ENCODE results near the gene LHFPL6. TPM values are rescaled to one million over a fixed set of nuclear protein-coding genes. Genes with fewer than 3 reads are reported as not detected.

The LHFPL6 gene
- total RNA-seq, 2 experiments from 2014 or later, result 1.5 to 1.6 TPM

DNA sequence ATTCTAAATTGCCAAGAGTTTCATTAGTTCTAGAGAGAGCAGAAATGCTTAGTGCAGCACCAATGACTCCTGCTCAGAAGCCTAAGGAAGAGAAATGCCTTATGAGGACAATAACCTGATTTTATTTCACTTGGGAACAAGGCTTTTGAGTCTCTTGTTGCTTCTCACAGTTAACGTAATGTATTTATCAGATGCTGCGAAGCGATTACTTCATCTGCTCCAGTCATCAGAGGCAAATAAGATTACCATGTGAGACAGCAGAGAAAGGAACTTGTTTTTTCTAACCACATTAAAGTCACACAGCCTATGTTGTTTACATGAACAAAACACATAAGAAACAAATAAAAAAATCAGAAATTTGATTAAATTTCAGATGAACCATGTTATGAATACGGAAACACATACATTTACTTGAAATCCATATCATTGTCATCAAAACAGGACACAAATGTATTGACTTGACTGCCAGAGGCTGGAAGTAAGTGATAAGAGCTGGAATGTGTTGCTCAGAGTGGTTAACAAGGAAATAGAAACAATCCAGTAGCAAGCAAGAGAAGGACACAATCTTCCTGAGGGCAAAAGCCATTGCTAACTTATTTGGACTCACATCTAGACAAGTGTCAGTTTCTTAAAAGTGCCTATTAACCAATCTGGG, 147.3 kb downstream of the LHFPL6 start:
- peaks cover 8% of the 10 kb centered on the region for H3K27me3 Mint-ChIP-seq
- H3K36me3 Mint-ChIP-seq, result no peaks in the 10 kb centered on the region
- H3K4me3 Mint-ChIP-seq, result no peak overlapping the region
- peaks cover 5% of the 10 kb centered on the region for H3K9me3 Mint-ChIP-seq
- no peak for DNase-seq
- H3K4me1 Mint-ChIP-seq, result peaks cover 6% of the 10 kb centered on the region
- H3K27ac Mint-ChIP-seq, result no peak overlapping the region

DNA sequence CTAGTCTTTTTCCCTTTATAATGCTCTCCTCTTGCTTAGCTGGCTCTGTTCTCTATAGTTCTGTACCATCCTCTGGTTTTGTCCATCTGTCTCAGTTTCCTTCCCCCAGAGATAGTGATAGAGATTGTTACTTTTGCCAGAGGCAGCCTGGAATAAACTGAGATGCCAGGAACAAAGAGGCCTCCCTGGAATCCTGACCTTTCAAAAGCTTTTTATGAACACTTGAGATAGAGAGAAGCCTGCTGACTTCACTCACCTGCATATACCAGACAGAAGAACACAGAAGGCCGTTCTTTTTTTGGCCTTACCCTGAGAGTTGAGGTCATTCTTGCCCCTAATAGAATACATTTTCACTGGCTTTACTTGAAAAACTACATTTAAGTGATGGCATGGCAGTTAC, 150.2 kb downstream of the LHFPL6 start:
- Mint-ChIP-seq H3K36me3 (no peaks in the 10 kb centered on the region), H3K9me3 (peaks cover 5% of the 10 kb centered on the region), H3K4me1 (peaks cover 8% of the 10 kb centered on the region), H3K4me3 (no peak overlapping the region), H3K27ac (no peak overlapping the region), H3K27me3 (peaks cover 8% of the 10 kb centered on the region)
- no peak for DNase-seq

DNA sequence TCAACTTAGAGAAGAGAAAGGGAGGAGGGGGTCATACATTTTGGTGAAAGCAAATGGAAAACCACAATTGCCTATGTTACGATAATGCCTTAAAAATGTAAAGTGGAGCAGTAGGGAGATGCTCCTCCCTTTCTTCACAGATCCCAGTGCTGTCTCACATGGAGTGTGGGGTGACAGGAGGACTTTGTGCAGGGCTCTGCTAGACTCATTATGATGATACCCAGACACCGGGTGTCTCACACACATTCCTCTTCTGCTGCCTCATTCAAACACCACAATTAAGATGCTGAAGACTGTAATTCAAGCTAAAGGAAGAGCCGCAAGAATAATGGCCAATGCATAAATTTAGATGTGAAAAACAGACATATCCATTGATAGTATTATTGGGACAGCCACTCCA, 150.6 kb downstream of the LHFPL6 start:
- DNase-seq, result no peak
- Mint-ChIP-seq H3K27ac (no peak overlapping the region), H3K9me3 (peaks cover 5% of the 10 kb centered on the region), H3K4me3 (no peak overlapping the region), H3K36me3 (no peaks in the 10 kb centered on the region), H3K27me3 (peaks cover 8% of the 10 kb centered on the region), H3K4me1 (peaks cover 8% of the 10 kb centered on the region)

DNA sequence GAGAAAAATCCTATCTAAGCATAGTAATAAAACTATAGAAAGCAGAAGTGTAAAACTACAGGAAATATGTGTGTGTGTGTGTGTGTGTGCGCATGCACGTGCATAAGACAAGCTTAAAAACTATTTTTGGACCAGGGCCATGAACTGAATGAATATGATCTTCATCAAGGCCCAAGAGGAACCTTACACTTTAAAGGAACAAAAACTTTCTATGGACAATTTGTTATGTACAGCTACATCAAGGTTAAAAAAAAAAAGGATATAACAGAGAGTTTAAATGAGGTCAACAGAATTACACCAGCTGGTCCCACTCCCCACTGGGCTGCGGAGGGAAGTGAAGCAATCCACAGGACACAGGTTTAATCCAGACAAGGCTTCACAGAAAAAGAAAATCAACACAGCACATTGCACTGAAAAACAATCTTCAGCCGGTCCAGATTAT, 151.1 kb downstream of the LHFPL6 start:
- Mint-ChIP-seq H3K27ac (no peak overlapping the region), H3K9me3 (peaks cover 2% of the 10 kb centered on the region), H3K4me3 (no peak overlapping the region), H3K27me3 (peaks cover 3% of the 10 kb centered on the region), H3K36me3 (no peaks in the 10 kb centered on the region), H3K4me1 (peaks cover 8% of the 10 kb centered on the region)
- DNase-seq, result no peak

DNA sequence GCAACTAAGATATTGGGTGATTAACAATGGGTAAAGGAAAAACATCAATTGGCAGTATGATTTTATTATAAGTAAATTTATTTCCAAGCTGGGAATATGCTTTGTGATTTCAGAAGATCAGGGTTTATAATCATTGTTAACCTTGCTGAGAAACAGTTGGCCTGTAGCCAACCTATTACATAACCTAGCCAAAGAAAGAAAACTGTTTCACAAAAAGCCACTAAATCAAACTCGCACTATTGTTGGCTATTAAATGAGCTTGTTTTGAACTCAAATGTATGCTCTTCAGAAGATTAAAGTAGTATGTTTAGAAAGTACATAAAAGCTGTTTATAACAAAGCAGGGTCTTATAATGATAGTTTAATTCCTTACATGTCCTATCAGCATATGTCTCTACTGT, 151.7 kb downstream of the LHFPL6 start:
- no peak for DNase-seq
- H3K27me3 Mint-ChIP-seq, result peaks cover 3% of the 10 kb centered on the region
- no peak overlapping the region for H3K27ac Mint-ChIP-seq
- H3K4me1 Mint-ChIP-seq, result peaks cover 8% of the 10 kb centered on the region
- H3K9me3 Mint-ChIP-seq, result no peaks in the 10 kb centered on the region
- H3K4me3 Mint-ChIP-seq, result no peak overlapping the region
- no peaks in the 10 kb centered on the region for H3K36me3 Mint-ChIP-seq

DNA sequence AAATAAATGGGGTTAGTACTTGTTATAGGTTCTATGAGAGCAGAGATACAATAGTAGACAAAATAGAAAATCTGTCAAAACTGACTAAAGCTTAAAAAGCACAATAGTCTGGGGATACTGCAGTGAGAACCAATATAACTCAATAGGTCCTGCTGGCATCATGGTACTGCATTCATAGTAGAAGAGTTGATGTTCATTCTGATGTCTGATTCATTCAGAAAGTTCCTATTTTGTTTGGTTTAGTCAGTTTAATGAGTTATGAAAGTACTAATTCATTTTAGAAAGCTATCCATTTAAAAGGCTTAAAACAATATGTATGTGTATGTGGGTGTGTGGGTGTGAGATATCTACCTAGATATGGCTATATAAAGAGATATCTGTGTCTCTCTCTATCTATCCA, 152.8 kb downstream of the LHFPL6 start:
- H3K27me3 Mint-ChIP-seq, result peaks cover 3% of the 10 kb centered on the region
- no peaks in the 10 kb centered on the region for H3K36me3 Mint-ChIP-seq
- H3K27ac Mint-ChIP-seq, result no peak overlapping the region
- no peak overlapping the region for H3K4me3 Mint-ChIP-seq
- no peaks in the 10 kb centered on the region for H3K9me3 Mint-ChIP-seq
- peaks cover 8% of the 10 kb centered on the region for H3K4me1 Mint-ChIP-seq
- DNase-seq, result no peak

DNA sequence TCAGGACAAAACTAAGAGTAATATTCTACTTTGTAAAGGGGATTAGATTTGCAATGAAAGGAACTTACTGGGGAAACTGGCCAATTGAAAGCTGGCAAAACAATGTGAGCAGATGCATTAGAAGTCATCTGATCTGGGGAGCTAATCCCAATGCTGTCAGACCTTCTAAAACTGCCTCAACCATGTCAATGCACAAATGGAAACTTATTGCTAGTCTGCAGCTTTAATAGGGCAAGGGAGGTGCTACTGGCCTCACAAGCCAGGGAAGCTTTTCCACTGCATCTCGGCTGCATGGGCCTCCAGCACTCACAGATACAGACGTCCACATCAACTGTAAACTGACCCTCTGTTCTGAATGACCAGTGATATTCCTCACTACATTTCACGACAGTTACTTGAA, 154.2 kb downstream of the LHFPL6 start:
- H3K4me3 Mint-ChIP-seq, result no peak overlapping the region
- peaks cover 8% of the 10 kb centered on the region for H3K4me1 Mint-ChIP-seq
- no peak overlapping the region for H3K27ac Mint-ChIP-seq
- peaks cover 3% of the 10 kb centered on the region for H3K27me3 Mint-ChIP-seq
- no peaks in the 10 kb centered on the region for H3K36me3 Mint-ChIP-seq
- H3K9me3 Mint-ChIP-seq, result no peaks in the 10 kb centered on the region
- DNase-seq, result no peak

DNA sequence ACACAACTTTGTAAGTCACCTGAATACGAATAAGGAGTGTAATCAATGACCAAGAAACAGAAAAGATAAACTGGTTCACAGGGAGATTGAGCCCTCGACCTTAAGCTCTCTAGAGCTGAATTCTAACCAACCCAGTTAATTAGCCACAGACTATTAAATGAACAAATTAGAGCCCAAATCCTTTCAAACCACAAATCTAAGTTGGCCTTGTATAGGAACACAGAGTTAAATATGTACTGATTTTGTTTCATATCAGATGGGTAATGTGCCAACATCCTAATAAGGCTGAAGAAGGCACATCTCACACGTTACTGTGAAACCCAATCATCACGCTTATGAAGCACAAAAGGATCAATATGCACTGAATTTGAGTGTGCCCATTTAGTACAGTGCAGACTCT, 156.1 kb downstream of the LHFPL6 start:
- H3K27ac Mint-ChIP-seq, result no peak overlapping the region
- no peak overlapping the region for H3K4me3 Mint-ChIP-seq
- DNase-seq, result no peak
- peaks cover 6% of the 10 kb centered on the region for H3K27me3 Mint-ChIP-seq
- H3K36me3 Mint-ChIP-seq, result no peaks in the 10 kb centered on the region
- H3K9me3 Mint-ChIP-seq, result no peaks in the 10 kb centered on the region
- H3K4me1 Mint-ChIP-seq, result peaks cover 4% of the 10 kb centered on the region

DNA sequence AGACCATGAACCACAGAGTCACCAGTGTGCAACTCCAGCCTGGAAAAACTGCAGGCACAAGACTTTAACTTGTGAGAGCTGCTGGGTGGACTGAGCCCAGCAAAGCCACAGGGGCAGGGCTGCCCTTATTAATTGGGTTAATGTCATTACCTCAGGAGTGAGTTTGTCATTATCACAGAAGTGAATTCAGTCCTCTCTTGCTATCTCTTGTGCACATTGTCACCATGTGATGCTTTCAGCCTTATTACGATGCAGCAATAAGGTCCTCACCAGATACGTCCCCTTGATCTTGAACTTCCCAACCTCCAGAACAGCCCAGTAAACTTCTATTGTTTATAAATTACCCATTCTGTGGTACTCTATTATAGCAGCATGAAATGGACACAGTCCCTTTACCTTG, 158.1 kb downstream of the LHFPL6 start:
- H3K9me3 Mint-ChIP-seq, result no peaks in the 10 kb centered on the region
- no peak overlapping the region for H3K4me3 Mint-ChIP-seq
- H3K27me3 Mint-ChIP-seq, result peaks cover 6% of the 10 kb centered on the region
- no peak overlapping the region for H3K27ac Mint-ChIP-seq
- no peaks in the 10 kb centered on the region for H3K4me1 Mint-ChIP-seq
- no peak for DNase-seq
- no peaks in the 10 kb centered on the region for H3K36me3 Mint-ChIP-seq

DNA sequence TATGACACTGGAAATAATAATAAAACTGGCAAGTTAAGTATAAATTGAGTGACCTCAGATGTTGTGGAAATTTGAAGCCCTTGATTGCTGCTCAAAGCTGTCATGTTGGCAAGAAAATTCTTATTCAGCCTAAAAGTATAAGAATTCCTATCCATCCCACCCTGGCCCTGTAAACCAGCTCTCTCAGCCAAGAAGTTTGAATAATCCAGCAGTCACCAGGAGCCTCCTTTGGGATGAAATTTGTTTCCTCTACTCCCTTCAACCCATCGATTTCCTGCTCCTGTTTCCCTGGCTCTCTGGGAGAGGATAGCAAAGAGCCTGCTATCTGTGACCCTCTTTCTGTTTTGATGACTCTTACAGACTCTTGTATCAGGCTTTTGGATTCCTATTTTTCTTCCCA, 169.3 kb downstream of the LHFPL6 start:
- Mint-ChIP-seq H3K27me3 (peaks cover 36% of the 10 kb centered on the region), H3K36me3 (no peaks in the 10 kb centered on the region), H3K27ac (no peak overlapping the region), H3K4me1 (no peaks in the 10 kb centered on the region), H3K9me3 (no peaks in the 10 kb centered on the region), H3K4me3 (no peak overlapping the region)
- no peak for DNase-seq

DNA sequence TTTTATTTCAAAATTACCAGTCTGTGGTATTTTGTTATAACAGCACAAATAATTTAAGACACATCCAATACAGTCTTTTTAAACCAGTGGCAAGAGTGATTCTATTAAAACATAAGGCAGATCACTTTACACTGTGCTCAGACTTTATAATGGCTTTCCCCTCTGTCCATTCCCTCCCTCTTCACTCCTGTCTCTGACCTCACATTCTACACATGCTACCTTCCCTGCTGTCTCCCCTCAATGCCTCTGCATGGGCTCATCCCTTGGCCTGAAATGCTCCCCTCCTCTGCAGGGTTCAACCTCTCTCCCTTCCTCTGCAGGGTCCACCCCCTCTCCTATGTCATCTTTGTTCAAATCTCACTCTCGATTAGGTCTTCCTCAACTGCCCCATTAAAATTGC, 170.8 kb downstream of the LHFPL6 start:
- Mint-ChIP-seq H3K27me3 (peaks cover 39% of the 10 kb centered on the region), H3K9me3 (no peaks in the 10 kb centered on the region), H3K27ac (no peak overlapping the region), H3K4me1 (no peaks in the 10 kb centered on the region), H3K36me3 (no peaks in the 10 kb centered on the region), H3K4me3 (no peak overlapping the region)
- DNase-seq, result no peak

DNA sequence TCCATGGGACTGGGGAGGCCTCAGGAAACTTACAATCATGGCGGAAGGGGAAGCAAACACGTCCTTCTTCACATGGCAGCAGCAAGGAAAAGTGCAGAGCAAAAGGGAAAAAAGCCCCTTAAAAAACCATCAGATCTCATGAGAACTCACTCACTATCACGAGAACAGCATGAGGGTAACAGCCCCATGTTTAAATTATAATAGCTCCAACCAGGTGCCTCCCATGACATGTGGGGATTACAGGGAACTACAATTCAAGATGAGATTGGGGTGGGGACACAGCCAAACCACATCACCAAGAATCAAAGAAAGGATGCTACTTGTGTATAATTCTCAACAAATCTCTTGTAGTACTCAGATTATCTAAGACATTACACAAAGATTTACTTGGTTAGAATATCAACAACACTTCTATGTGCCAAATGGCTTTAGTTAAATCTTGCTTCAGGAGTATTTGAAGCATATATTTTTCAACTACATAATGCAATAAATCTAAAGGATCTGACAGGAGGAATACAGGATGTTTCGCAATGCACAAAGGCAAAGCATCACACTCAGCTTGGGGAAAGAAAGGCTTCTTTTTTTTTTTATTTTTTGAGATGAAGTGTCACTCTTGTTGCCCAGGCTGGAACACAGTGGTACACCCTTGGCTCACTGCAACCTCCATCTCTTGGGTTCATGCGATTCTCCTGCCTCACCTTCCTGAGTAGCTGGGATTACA, 180.0 kb downstream of the LHFPL6 start:
- H3K27me3 Mint-ChIP-seq, result peaks cover 17% of the 10 kb centered on the region
- H3K4me1 Mint-ChIP-seq, result no peaks in the 10 kb centered on the region
- H3K27ac Mint-ChIP-seq, result no peak overlapping the region
- DNase-seq, result no peak
- H3K9me3 Mint-ChIP-seq, result no peaks in the 10 kb centered on the region
- H3K4me3 Mint-ChIP-seq, result no peak overlapping the region
- H3K36me3 Mint-ChIP-seq, result no peaks in the 10 kb centered on the region

DNA sequence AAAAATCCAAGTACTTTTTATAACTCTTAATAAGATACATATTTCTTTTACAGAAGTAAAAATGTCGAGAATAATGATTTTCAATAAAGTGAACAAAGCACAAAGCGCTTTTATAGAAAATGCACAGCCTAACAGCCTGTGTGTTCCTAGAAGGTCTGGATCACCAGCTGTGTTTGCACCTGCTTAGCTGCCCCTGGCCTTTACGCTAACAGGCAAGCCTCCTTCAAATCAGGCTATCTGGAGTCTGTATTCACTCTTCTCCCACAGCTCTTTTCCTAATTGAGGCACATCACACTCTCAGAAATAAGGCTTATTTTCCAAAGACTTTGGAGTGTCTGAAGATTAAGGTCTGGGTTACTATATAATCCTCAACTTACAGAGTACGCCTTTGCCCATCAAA, 183.1 kb downstream of the LHFPL6 start:
- H3K4me3 Mint-ChIP-seq, result no peak overlapping the region
- H3K36me3 Mint-ChIP-seq, result no peaks in the 10 kb centered on the region
- H3K4me1 Mint-ChIP-seq, result no peaks in the 10 kb centered on the region
- H3K27me3 Mint-ChIP-seq, result peaks cover 28% of the 10 kb centered on the region
- DNase-seq, result no peak
- no peak overlapping the region for H3K27ac Mint-ChIP-seq
- H3K9me3 Mint-ChIP-seq, result no peaks in the 10 kb centered on the region

DNA sequence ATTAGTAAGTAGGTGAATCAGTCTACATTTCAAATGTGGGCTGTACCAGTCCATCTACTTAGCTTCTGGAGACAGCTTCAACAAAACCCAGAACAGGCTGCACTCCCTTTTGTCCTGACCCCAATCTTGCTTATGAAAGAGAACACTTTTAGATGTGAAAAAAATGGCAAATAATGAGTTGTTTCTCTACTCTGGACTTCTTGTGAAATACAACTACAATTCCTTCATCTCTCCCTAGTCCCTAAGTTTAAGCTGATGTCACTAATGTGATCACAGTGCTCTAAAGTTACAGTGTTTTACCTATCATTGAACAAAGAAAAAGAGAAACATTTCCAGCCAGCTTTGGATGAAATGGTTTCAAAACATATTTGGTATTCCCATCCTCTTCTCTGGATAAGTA, 183.9 kb downstream of the LHFPL6 start:
- Mint-ChIP-seq H3K27me3 (peaks cover 35% of the 10 kb centered on the region), H3K4me1 (no peaks in the 10 kb centered on the region), H3K27ac (no peak overlapping the region), H3K36me3 (no peaks in the 10 kb centered on the region), H3K9me3 (no peaks in the 10 kb centered on the region), H3K4me3 (no peak overlapping the region)
- DNase-seq, result no peak

DNA sequence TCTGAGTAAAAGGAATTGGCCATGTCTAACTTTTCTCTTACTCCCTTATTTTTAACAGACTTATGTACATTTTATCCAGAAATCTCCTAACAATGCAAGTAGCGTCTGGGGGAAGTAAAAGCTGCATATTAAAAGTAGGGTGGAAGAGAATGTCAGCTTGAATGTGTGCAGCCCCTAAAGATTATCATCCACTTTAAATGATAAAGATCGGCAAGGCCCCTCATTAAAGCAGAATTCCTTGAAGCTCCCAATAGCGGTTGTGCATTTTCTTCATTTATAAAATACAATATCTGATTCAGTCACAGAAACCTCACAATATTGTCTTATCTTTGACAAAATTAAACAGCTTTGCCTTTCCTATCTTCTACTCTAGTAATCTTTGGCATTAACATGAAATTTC, 184.6 kb downstream of the LHFPL6 start:
- H3K9me3 Mint-ChIP-seq, result no peaks in the 10 kb centered on the region
- H3K4me3 Mint-ChIP-seq, result no peak overlapping the region
- DNase-seq, result no peak
- H3K36me3 Mint-ChIP-seq, result no peaks in the 10 kb centered on the region
- H3K4me1 Mint-ChIP-seq, result no peaks in the 10 kb centered on the region
- no peak overlapping the region for H3K27ac Mint-ChIP-seq
- H3K27me3 Mint-ChIP-seq, result peaks cover 40% of the 10 kb centered on the region

DNA sequence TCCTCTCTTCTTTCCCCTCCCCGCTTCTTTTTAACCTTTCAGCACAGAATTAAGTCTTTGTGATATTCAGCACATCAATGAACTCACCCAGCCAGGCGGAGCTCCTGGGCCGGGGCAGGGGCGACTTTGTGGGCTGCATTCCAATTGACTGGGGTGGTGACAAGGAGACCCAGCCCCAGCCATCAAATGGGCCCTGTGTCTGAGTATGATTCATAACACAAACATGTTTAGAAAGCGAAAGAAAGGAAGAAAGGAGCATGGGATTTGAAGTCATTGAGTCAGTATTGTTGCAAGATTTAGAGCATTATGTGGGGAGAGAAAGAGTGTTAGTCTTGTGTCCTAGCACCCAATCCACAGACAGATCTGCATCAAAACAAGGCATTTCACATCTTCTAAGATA, 185.3 kb downstream of the LHFPL6 start:
- Mint-ChIP-seq H3K9me3 (no peaks in the 10 kb centered on the region), H3K27me3 (peaks cover 38% of the 10 kb centered on the region), H3K36me3 (no peaks in the 10 kb centered on the region), H3K27ac (no peak overlapping the region), H3K4me1 (no peaks in the 10 kb centered on the region), H3K4me3 (no peak overlapping the region)
- DNase-seq, result no peak

All from activated naive CD8-positive, alpha-beta T cell treated with anti-CD3 and anti-CD28 coated beads for 36 hours (primary cell).